Brain pericyte (primary cell): ENCODE data around the gene COL25A1.

Source experiments
- DNase-seq: peaks from one replicate; pipeline ENCODE4 v3.0.0-alpha.2; 2012; ENCODE audit warnings: low read depth, low spot score

The COL25A1 gene

GRCh38 chr4:109214622-109215301 lies 87.7 kb downstream of the COL25A1 start:
- DNase-seq, result no peak

GRCh38 chr4:109213056-109213455 lies 89.4 kb downstream of the COL25A1 start:
- no peak for DNase-seq

GRCh38 chr4:109211671-109212070 lies 90.8 kb downstream of the COL25A1 start:
- no peak for DNase-seq

- no peak for DNase-seq
Measured at GRCh38 chr4:109209647-109210046, 92.8 kb downstream of the COL25A1 start.

GRCh38 chr4:109207898-109208297 lies 94.6 kb downstream of the COL25A1 start:
- no peak for DNase-seq

- DNase-seq, result no peak
Measured at GRCh38 chr4:109207061-109207460, 95.4 kb downstream of the COL25A1 start.

GRCh38 chr4:109206620-109207019 lies 95.8 kb downstream of the COL25A1 start:
- no peak for DNase-seq

- DNase-seq, result no peak
Measured at GRCh38 chr4:109205186-109205585, 97.3 kb downstream of the COL25A1 start.

- DNase-seq, result no peak
Measured at GRCh38 chr4:109199585-109199984, 102.9 kb downstream of the COL25A1 start.

- DNase-seq, result no peak
Measured at GRCh38 chr4:109195646-109196045, 106.8 kb downstream of the COL25A1 start.

GRCh38 chr4:109191216-109191615 lies 111.2 kb downstream of the COL25A1 start:
- no peak for DNase-seq

GRCh38 chr4:109186458-109186945 lies 116.0 kb downstream of the COL25A1 start:
- DNase-seq, result no peak

GRCh38 chr4:109185951-109186350 lies 116.5 kb downstream of the COL25A1 start:
- DNase-seq, result no peak

GRCh38 chr4:109185548-109185947 lies 116.9 kb downstream of the COL25A1 start:
- no peak for DNase-seq

GRCh38 chr4:109184491-109184961 lies 117.9 kb downstream of the COL25A1 start:
- DNase-seq, result no peak

GRCh38 chr4:109183931-109184490 lies 118.4 kb downstream of the COL25A1 start:
- no peak for DNase-seq

GRCh38 chr4:109182696-109183095 lies 119.8 kb downstream of the COL25A1 start:
- no peak for DNase-seq

GRCh38 chr4:109179061-109179460 lies 123.4 kb downstream of the COL25A1 start:
- DNase-seq, result no peak

GRCh38 chr4:109177096-109177810 lies 125.2 kb downstream of the COL25A1 start:
- no peak for DNase-seq

GRCh38 chr4:109174224-109174953 lies 128.1 kb downstream of the COL25A1 start:
- DNase-seq, result no peak

- no peak for DNase-seq
Measured at GRCh38 chr4:109172301-109172700, 130.2 kb downstream of the COL25A1 start.

- no peak for DNase-seq
Measured at GRCh38 chr4:109171070-109171469, 131.4 kb downstream of the COL25A1 start.
